K562 (cell line): ENCODE measurements around the gene SRM. TPM values are rescaled to one million over a fixed set of nuclear protein-coding genes. Genes with fewer than 3 reads are reported as not detected.

Experiments
- FOXJ2 ChIP-seq: fragments of 200-800 bp; sonication (Bioruptor generic); IDR thresholded peaks from 2 replicates; pipeline ENCODE4 v1.6.1; 2016; ENCODE audit warnings: missing genetic modification characterization, missing compliant biosample characterization
- KDM2B ChIP-seq: fragments of 250-450 bp; sonication (Bioruptor Pico); IDR thresholded peaks from 2 replicates; pipeline ENCODE4 v1.8.0; 2021; ENCODE audit warnings: mild to moderate bottlenecking, moderate library complexity
- MED1 ChIP-seq: sonication (generic); formaldehyde crosslinking; IDR thresholded peaks from 2 replicates; pipeline ENCODE4 v1.8.1; 2023; ENCODE audit warnings: missing genetic modification reagents, borderline replicate concordance
- ZNF311 ChIP-seq: fragments of 250-450 bp; sonication (Bioruptor Pico); IDR thresholded peaks from 2 replicates; pipeline ENCODE4 v1.4.0; 2020; ENCODE audit warnings: mild to moderate bottlenecking, moderate library complexity
- polyA plus RNA-seq, 8 experiments: library from polyadenylated mRNA; depleted of rRNA in 4 of 8; stranded (reverse) in 5 of 8; unstranded in 3 of 8; fragments of >200 nt; fragmentation: Nextera tagmentation in 2 of 8; fragmentation: Illumina TruSeq in 1 of 8; extraction: Ambion mirVana in 2 of 8; extraction: Trizol in 1 of 8; gene quantifications; 2 replicates each; pipeline versions ENCODE4 v1.2.1 to v1.2.3, GENCODE V29; 2011 to 2014; ENCODE audit warnings: inconsistent platforms in 1 of 8, missing spikeins in 1 of 8
- total RNA-seq, 7 experiments: library from RNA; depleted of rRNA in 6 of 7; stranded (reverse); fragments of >200 nt in 6 of 7; fragmentation: Illumina TruSeq in 2 of 7; extraction: Trizol in 2 of 7; gene quantifications; 2 replicates each; pipeline versions ENCODE4 v1.2.1 to v1.2.3, GENCODE V29; 2011 to 2021; ENCODE audit warnings: low replicate concordance in 1 of 7
- TF ChIP-seq, protein P1 (sequence below): sonication (generic); formaldehyde crosslinking; IDR thresholded peaks from 2 replicates; pipeline ENCODE4 v1.8.0; 2023; ENCODE audit warnings: mild to moderate bottlenecking, missing genetic modification reagents
- TF ChIP-seq, protein P2 (sequence below): sonication (generic); IDR thresholded peaks from 2 replicates; pipeline ENCODE4 v1.6.1; 2016
- TF ChIP-seq, protein P3 (sequence below): sonication (generic); formaldehyde crosslinking; IDR thresholded peaks from 2 replicates; pipeline ENCODE4 v1.8.0; 2022; ENCODE audit warnings: missing genetic modification reagents, mild to moderate bottlenecking, moderate library complexity, borderline replicate concordance

SRM gene
- total and polyA plus RNA-seq, 9 of the 15 experiments (the other 6 are each of a cell fraction or from before 2014, with no cell fraction given): 23.9 to 373 (median 82.5) TPM

DNA sequence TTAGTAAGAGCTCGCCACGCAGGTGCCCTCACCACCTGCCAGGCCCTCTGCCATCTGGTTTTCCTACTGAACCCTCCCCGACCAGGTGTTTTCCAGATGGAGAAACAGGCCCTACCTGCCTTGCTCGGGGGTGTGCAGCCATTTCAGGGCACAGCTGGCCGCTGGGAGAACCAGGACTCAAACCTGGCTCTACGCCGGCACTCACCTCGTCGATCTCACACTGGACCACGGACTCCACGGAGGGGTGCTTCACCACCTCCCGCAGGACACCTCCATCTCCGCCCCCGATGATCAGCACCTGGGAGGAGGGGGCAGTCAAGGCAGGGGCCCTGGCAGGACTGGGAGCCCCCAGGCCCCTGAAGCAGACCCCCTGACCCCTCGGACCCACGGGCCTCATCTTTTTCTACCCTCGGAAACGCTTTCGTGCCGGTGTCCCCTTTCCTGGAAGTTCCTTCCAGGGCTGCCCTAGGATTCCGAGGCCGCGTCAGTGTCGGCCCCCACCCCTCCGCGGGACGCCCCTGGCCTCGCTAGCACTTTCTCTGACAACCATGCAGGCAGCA, 1.1 kb downstream of the SRM start (continued):
- TF ChIP-seq, protein P1, sequence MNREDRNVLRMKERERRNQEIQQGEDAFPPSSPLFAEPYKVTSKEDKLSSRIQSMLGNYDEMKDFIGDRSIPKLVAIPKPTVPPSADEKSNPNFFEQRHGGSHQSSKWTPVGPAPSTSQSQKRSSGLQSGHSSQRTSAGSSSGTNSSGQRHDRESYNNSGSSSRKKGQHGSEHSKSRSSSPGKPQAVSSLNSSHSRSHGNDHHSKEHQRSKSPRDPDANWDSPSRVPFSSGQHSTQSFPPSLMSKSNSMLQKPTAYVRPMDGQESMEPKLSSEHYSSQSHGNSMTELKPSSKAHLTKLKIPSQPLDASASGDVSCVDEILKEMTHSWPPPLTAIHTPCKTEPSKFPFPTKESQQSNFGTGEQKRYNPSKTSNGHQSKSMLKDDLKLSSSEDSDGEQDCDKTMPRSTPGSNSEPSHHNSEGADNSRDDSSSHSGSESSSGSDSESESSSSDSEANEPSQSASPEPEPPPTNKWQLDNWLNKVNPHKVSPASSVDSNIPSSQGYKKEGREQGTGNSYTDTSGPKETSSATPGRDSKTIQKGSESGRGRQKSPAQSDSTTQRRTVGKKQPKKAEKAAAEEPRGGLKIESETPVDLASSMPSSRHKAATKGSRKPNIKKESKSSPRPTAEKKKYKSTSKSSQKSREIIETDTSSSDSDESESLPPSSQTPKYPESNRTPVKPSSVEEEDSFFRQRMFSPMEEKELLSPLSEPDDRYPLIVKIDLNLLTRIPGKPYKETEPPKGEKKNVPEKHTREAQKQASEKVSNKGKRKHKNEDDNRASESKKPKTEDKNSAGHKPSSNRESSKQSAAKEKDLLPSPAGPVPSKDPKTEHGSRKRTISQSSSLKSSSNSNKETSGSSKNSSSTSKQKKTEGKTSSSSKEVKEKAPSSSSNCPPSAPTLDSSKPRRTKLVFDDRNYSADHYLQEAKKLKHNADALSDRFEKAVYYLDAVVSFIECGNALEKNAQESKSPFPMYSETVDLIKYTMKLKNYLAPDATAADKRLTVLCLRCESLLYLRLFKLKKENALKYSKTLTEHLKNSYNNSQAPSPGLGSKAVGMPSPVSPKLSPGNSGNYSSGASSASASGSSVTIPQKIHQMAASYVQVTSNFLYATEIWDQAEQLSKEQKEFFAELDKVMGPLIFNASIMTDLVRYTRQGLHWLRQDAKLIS: 0 out of 2 replicates have a peak, but pooled peaks have one; percentile 27
- TF ChIP-seq, protein P2, sequence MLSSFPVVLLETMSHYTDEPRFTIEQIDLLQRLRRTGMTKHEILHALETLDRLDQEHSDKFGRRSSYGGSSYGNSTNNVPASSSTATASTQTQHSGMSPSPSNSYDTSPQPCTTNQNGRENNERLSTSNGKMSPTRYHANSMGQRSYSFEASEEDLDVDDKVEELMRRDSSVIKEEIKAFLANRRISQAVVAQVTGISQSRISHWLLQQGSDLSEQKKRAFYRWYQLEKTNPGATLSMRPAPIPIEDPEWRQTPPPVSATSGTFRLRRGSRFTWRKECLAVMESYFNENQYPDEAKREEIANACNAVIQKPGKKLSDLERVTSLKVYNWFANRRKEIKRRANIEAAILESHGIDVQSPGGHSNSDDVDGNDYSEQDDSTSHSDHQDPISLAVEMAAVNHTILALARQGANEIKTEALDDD: no peak
- no peak for TF ChIP-seq FOXJ2 (tag)
- no peak for TF ChIP-seq ZNF311
- TF ChIP-seq, protein P3, sequence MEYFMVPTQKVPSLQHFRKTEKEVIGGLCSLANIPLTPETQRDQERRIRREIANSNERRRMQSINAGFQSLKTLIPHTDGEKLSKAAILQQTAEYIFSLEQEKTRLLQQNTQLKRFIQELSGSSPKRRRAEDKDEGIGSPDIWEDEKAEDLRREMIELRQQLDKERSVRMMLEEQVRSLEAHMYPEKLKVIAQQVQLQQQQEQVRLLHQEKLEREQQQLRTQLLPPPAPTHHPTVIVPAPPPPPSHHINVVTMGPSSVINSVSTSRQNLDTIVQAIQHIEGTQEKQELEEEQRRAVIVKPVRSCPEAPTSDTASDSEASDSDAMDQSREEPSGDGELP (CRISPR knock-in tag): peak; percentile 48; the same call in 1 of the 2 replicates
- TF ChIP-seq KDM2B (CRISPR knock-in tag): no peak
- TF ChIP-seq MED1 (CRISPR knock-in tag): no peak
- TF ChIP-seq, all 486 proteins: peak for 8
